GM23338 (cell line): ENCODE measurements around the gene SCNN1B.

Experiments
- CREB1 ChIP-seq: fragments of 250-450 bp; sonication (Bioruptor Pico); IDR thresholded peaks from 2 replicates; pipeline ENCODE4 v1.5.0; 2020; ENCODE audit warnings: low read depth, mild to moderate bottlenecking, moderate library complexity
- CTCF ChIP-seq, 2 experiments: fragments of 200-600 bp in 1 of 2; sonication (generic) in 1 of 2; conservative IDR thresholded peaks; 2 replicates each; pipeline versions ENCODE4 v1.5.1 to v1.6.1; 2016 to 2017; ENCODE audit warnings: antibody characterized with exemption in 2 of 2, low read depth in 2 of 2, mild to moderate bottlenecking in 2 of 2, moderate library complexity in 1 of 2
- ETS1 ChIP-seq: IDR thresholded peaks from 2 replicates; pipeline ENCODE4 v1.6.1; 2016; ENCODE audit warnings: antibody characterized with exemption
- EZH2 ChIP-seq: fragments of 200-600 bp; sonication (generic); IDR thresholded peaks from one replicate; pipeline ENCODE4 v1.8.0; 2017; ENCODE audit warnings: antibody characterized with exemption, mild to moderate bottlenecking, low read depth; ENCODE audit not compliant: unreplicated experiment
- EZH2phosphoT487 ChIP-seq: fragments of 200-600 bp; sonication (generic); IDR thresholded peaks from one replicate; pipeline ENCODE4 v1.8.1; 2018; ENCODE audit warnings: antibody characterized with exemption; ENCODE audit not compliant: unreplicated experiment
- JUNB ChIP-seq: IDR thresholded peaks from one replicate; pipeline ENCODE4 v1.6.1; 2016; ENCODE audit warnings: antibody characterized with exemption; ENCODE audit not compliant: unreplicated experiment
- NANOG ChIP-seq: IDR thresholded peaks from 2 replicates; pipeline ENCODE4 v1.6.1; 2016; ENCODE audit warnings: antibody characterized with exemption, borderline replicate concordance
- POLR2AphosphoS5 ChIP-seq: IDR thresholded peaks from 2 replicates; pipeline ENCODE4 v1.6.1; 2016; ENCODE audit warnings: antibody characterized with exemption, low read depth
- REST ChIP-seq: IDR thresholded peaks from one replicate; pipeline ENCODE4 v1.6.1; 2018; ENCODE audit warnings: antibody characterized with exemption; ENCODE audit not compliant: unreplicated experiment
- STAT1 ChIP-seq: IDR thresholded peaks from one replicate; pipeline ENCODE4 v1.6.1; 2016; ENCODE audit warnings: antibody characterized with exemption; ENCODE audit not compliant: unreplicated experiment
- ZNF114 ChIP-seq: fragments of 250-450 bp; sonication (Bioruptor Pico); IDR thresholded peaks from 2 replicates; pipeline ENCODE4 v1.5.0; 2020; ENCODE audit warnings: mild to moderate bottlenecking, moderate library complexity
- ZNF462 ChIP-seq: fragments of 250-450 bp; sonication (Bioruptor Pico); IDR thresholded peaks from 2 replicates; pipeline ENCODE4 v1.5.0; 2020; ENCODE audit warnings: mild to moderate bottlenecking, moderate library complexity

- TF ChIP-seq CTCF (conservative IDR thresholded peaks at IDR 0.05; ENCODE audit: low read depth in 2 of 2) (no peak), EZH2phosphoT487 (no peak), REST (no peak), CREB1 (no peak), POLR2AphosphoS5 (no peak), ETS1 (no peak), EZH2 (no peak), NANOG (no peak), ZNF114 (no peak), JUNB (no peak), STAT1 (no peak), ZNF462 (no peak)
Observed at GRCh38 chr16:23408242-23408822, 106.2 kb downstream of the SCNN1B start.
